Lung (tissue), 12 donors: ENCODE measurements around the gene ASTN2. TPM values are rescaled to one million over a fixed set of nuclear protein-coding genes. Genes with fewer than 3 reads are reported as not detected.

Experiments
- ATAC-seq: fragments of 200-7000 bp; cut with Tn5 transposase; one replicate; pipeline ENCODE4 v1.9.1; 2020; ENCODE audit warnings: moderate number of reproducible peaks; ENCODE audit not compliant: insufficient read depth, low FRiP score
- DNase-seq, 3 donors: peaks; one replicate each; pipeline ENCODE4 v3.0.0-alpha.2; 2013 to 2017
- H3K27ac ChIP-seq, 2 donors: one replicate each; pipeline ENCODE4 v1.5.1; 2013; ENCODE audit warnings: mild to moderate bottlenecking in 2 of 2, moderate library complexity in 2 of 2, control low read depth in 1 of 2, inconsistent platforms in 1 of 2, low read depth in 1 of 2, low read length in 1 of 2
- H3K27me3 ChIP-seq, 3 donors: one replicate each; pipeline ENCODE4 v1.5.1; 2013; ENCODE audit warnings: low read length in 2 of 3; ENCODE audit not compliant: control insufficient read depth in 3 of 3, insufficient read depth in 3 of 3
- H3K36me3 ChIP-seq, 4 donors: one replicate each; pipeline ENCODE4 v1.5.1; 2013; ENCODE audit warnings: low read length in 4 of 4, mild to moderate bottlenecking in 1 of 4, moderate library complexity in 1 of 4; ENCODE audit not compliant: control insufficient read depth in 4 of 4, insufficient read depth in 4 of 4
- H3K4me1 ChIP-seq, 5 donors: one replicate each; pipeline ENCODE4 v1.5.1; 2013; ENCODE audit warnings: low read length in 5 of 5, mild to moderate bottlenecking in 2 of 5, moderate library complexity in 1 of 5; ENCODE audit not compliant: control insufficient read depth in 5 of 5, insufficient read depth in 5 of 5
- H3K4me3 ChIP-seq: one replicate; pipeline ENCODE4 v1.5.1; 2013; ENCODE audit warnings: mild to moderate bottlenecking, control low read depth, moderate library complexity
- H3K9ac ChIP-seq, 2 donors: one replicate each; pipeline ENCODE4 v1.5.1; 2013; ENCODE audit warnings: low read length in 2 of 2, control low read depth in 1 of 2; ENCODE audit not compliant: insufficient read depth in 1 of 2
- H3K9me3 ChIP-seq, 4 donors: one replicate each; pipeline ENCODE4 v1.5.1; 2013; ENCODE audit warnings: low read length in 3 of 4, mild to moderate bottlenecking in 1 of 4, moderate library complexity in 1 of 4; ENCODE audit not compliant: control insufficient read depth in 4 of 4, insufficient read depth in 3 of 4
- CTCF ChIP-seq: IDR thresholded peaks from 2 replicates; pipeline ENCODE4 v1.5.1; 2012; ENCODE audit warnings: mild to moderate bottlenecking; ENCODE audit errors: control extremely low read depth, extremely low read depth
- WGBS, 2 donors: extraction: QIAGEN DNeasy Blood & Tissue Kit; methylation state at CpG; one replicate each; pipeline ENCODE4 v1.1.7; 2013; 5-methylcytosine and 5-hydroxymethylcytosine counted together
- polyA plus RNA-seq, 2 donors: library from polyadenylated mRNA; stranded (reverse); fragments of 200-250 nt; gene quantifications; one replicate each; pipeline ENCODE4 v1.2.1, GENCODE V29; 2013
- total RNA-seq, 2 donors: library from RNA; depleted of rRNA in 1 of 2; stranded (reverse); fragments of >200 nt in 1 of 2; gene quantifications; one replicate each; pipeline ENCODE4 v1.2.1, GENCODE V29; 2014 to 2021
- donor health status: control.
- donor health status: control.
- donor health status: Bipolar disorder and iron deficiency.
- donor health status: healthy.
- donor health status: DM: yes; HTN: yes; CAD: no.

ASTN2 gene
- total and polyA plus RNA-seq, 4 donors, result 1.4 to 7.0 (median 3.3) TPM

- no peaks in the 10 kb centered on the region for H3K4me1 ChIP-seq
- no peak overlapping the region for H3K4me3 ChIP-seq
- 80 to 88% methylated on average over 14 of the region's 14 CpGs for WGBS, 2 donors
- H3K9me3 ChIP-seq, result no peaks in the 10 kb centered on the region
- no peak overlapping the region for H3K27ac ChIP-seq
- H3K9ac ChIP-seq, result no peak overlapping the region
- no peak for TF ChIP-seq CTCF
- H3K27me3 ChIP-seq, result no peaks in the 10 kb centered on the region
- no peaks in the 10 kb centered on the region for H3K36me3 ChIP-seq
- DNase-seq (no peak), ATAC-seq (no peak)
Measured at GRCh38 chr9:117290856-117291622, 123.8 kb downstream of the ASTN2 start.

GRCh38 chr9:117290306-117290840, 124.5 kb downstream of the ASTN2 start:
- H3K9ac ChIP-seq, result no peak overlapping the region
- no peak overlapping the region for H3K27ac ChIP-seq
- 88 to 92% methylated on average over 2 of the region's 2 CpGs for WGBS, 2 donors
- no peak for ATAC-seq
- H3K36me3 ChIP-seq, result no peaks in the 10 kb centered on the region
- H3K9me3 ChIP-seq, result no peaks in the 10 kb centered on the region
- no peak for DNase-seq
- no peaks in the 10 kb centered on the region for H3K27me3 ChIP-seq
- no peaks in the 10 kb centered on the region for H3K4me1 ChIP-seq
- TF ChIP-seq CTCF, result no peak
- no peak overlapping the region for H3K4me3 ChIP-seq

- Histone ChIP-seq H3K9me3 (no peaks in the 10 kb centered on the region), H3K9ac (no peak overlapping the region), H3K27me3 (no peaks in the 10 kb centered on the region), H3K4me3 (no peak overlapping the region), H3K36me3 (no peaks in the 10 kb centered on the region), H3K27ac (no peak overlapping the region), H3K4me1 (no peaks in the 10 kb centered on the region)
- 64 to 70% methylated on average over 5 of the region's 5 CpGs for WGBS, 2 donors
- DNase-seq (no peak), ATAC-seq (no peak)
- no peak for TF ChIP-seq CTCF
Measured at GRCh38 chr9:117286245-117286644, 128.6 kb downstream of the ASTN2 start.
